ENCODE measurements around the gene NALCN. TPM values are rescaled to one million over a fixed set of nuclear protein-coding genes. Genes with fewer than 3 reads are reported as not detected.

NALCN gene
- total RNA-seq, 4 donors from 2014 or later, result under 0.01 to 13.2 (median 1.4) TPM

DNA sequence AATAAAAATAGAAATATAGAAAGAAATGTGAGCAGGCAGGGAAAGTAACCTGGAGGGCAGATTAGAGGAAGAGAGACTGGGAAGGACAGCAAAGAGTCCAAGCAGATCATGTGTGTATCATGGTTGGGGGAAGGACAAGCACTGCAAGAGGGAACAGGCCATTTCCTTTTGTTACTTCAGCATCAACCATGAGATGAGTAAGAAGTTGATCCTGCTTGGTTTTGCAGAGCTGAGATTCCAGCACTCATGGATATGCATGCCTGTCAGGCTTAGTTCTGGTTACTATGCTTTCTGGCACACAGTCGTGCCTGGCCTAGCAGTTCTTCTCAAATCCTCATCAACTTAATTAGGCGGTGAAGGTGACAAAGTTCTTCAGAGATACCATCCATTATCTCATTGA lies 18.1 kb downstream of the NALCN start:
- Histone ChIP-seq H3K4me3 (no peak overlapping the region), H3K27me3 (no peaks in the 10 kb centered on the region), H3K9me3 (no peaks in the 10 kb centered on the region), H3K36me3 (no peaks in the 10 kb centered on the region), H3K4me1 (no peaks in the 10 kb centered on the region), H3K27ac (no peak overlapping the region)
- no peak for DNase-seq
- no peak for TF ChIP-seq POLR2A (IDR thresholded peaks at IDR 0.05)
- intact Hi-C loops (cut with DNase I; ENCODE audit: low total_unique reads), result no loop called here

DNA sequence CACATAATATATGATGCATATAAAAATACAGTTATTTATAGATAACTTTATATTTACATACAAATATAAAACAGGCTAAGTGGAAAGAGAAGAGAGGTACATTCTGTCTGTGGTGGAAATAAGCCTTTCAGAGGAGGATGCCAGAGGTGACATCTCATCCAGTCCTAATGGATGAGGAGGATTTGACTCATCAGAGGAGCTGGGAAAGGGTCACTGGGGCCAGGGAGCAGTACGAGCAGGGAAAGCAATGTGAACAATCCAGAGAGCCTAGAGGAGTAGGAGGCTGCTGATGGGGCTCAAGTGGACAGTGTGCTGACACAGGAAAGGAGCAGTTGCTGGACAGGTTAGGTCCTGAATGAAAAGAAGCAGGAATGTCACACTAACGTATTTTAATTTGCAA lies 18.6 kb downstream of the NALCN start:
- H3K9me3 ChIP-seq, result no peaks in the 10 kb centered on the region
- H3K4me3 ChIP-seq, result no peak overlapping the region
- no peak for TF ChIP-seq CTCF (IDR thresholded peaks at IDR 0.05)
- no peak for TF ChIP-seq POLR2A (IDR thresholded peaks at IDR 0.05)
- no peak overlapping the region for H3K27ac ChIP-seq
- intact Hi-C loops (cut with DNase I; ENCODE audit: low total_unique reads), result no loop called here
- no peaks in the 10 kb centered on the region for H3K27me3 ChIP-seq
- no peaks in the 10 kb centered on the region for H3K36me3 ChIP-seq
- DNase-seq, result no peak
- H3K4me1 ChIP-seq, result no peaks in the 10 kb centered on the region

DNA sequence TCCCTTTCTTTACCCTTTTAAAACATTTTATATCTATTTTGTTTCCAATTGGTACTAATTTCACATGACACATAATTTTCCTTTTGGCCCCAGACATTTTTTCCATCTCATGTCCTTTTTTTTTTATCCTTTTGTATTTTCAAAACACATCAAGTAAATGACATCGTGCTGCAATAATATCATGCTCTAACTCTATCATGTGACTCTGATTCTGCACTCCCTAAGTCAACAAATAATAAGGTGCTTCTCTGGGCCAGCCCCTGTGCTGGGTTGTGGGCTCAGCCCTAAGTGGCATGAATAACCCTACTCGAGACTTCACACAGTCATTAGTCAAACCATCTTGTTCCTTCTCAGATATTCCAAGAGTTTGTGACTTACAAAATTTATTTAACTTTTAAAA lies 21.7 kb downstream of the NALCN start:
- DNase-seq, result no peak
- Histone ChIP-seq H3K4me1 (no peaks in the 10 kb centered on the region), H3K4me3 (no peak overlapping the region), H3K27me3 (no peaks in the 10 kb centered on the region), H3K36me3 (no peaks in the 10 kb centered on the region), H3K9me3 (no peaks in the 10 kb centered on the region), H3K27ac (no peak overlapping the region)
- intact Hi-C loops (cut with DNase I; ENCODE audit: low total_unique reads), result no loop called here
- TF ChIP-seq CTCF (IDR thresholded peaks at IDR 0.05), result no peak

DNA sequence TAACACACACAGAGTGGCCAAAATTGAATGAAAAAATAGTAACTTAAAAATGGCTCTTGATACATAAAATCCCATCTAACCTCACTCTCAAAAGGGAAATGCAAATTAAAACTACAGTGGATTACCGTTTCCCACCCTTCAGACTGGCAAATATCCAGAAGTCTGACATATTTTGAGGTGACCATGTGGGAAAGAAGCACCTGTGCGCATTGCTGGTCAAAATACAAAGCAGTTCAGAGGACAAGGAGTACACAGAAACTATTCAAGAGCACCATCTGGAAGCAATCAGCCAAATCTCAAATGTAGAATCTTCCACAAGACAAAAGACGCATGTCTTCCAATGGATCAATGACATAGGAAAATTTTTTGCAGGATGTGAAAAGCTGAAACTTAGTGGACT lies 23.2 kb downstream of the NALCN start:
- no peak for TF ChIP-seq POLR2A (IDR thresholded peaks at IDR 0.05)
- no peak for TF ChIP-seq CTCF (IDR thresholded peaks at IDR 0.05)
- no peaks in the 10 kb centered on the region for H3K9me3 ChIP-seq
- no peak overlapping the region for H3K27ac ChIP-seq
- intact Hi-C loops (cut with DNase I; ENCODE audit: low total_unique reads), result no loop called here
- H3K27me3 ChIP-seq, result no peaks in the 10 kb centered on the region
- H3K36me3 ChIP-seq, result no peaks in the 10 kb centered on the region
- H3K4me3 ChIP-seq, result no peak overlapping the region
- no peaks in the 10 kb centered on the region for H3K4me1 ChIP-seq
- no peak for DNase-seq

- Histone ChIP-seq H3K27me3 (no peaks in the 10 kb centered on the region), H3K36me3 (no peaks in the 10 kb centered on the region), H3K27ac (no peak overlapping the region), H3K4me3 (no peak overlapping the region), H3K4me1 (no peaks in the 10 kb centered on the region), H3K9me3 (no peaks in the 10 kb centered on the region)
- DNase-seq, result no peak
- TF ChIP-seq POLR2A (IDR thresholded peaks at IDR 0.05) (no peak), CTCF (IDR thresholded peaks at IDR 0.05) (no peak)
- intact Hi-C loops (cut with DNase I; ENCODE audit: low total_unique reads), result no loop called here
Measured at GRCh38 chr13:101390461-101390860, 25.8 kb downstream of the NALCN start.

- Histone ChIP-seq H3K27me3 (no peaks in the 10 kb centered on the region), H3K9me3 (no peaks in the 10 kb centered on the region), H3K27ac (no peak overlapping the region), H3K4me1 (no peaks in the 10 kb centered on the region), H3K36me3 (no peaks in the 10 kb centered on the region), H3K4me3 (no peak overlapping the region)
- no peak for TF ChIP-seq POLR2A (IDR thresholded peaks at IDR 0.05)
- TF ChIP-seq CTCF (IDR thresholded peaks at IDR 0.05), result no peak
- intact Hi-C loops (cut with DNase I; ENCODE audit: low total_unique reads), result no loop called here
- no peak for DNase-seq
Measured at GRCh38 chr13:101384929-101385328, 31.4 kb downstream of the NALCN start.

Data from uterus (tissue), 4 donors.